K562 (cell line): ENCODE results near the gene CDC6. TPM values are rescaled to one million over a fixed set of nuclear protein-coding genes. Genes with fewer than 3 reads are reported as not detected.

Experiments used
- ATAC-seq: fragments of 200-7000 bp; cut with Tn5 transposase; 3 replicates; pipeline ENCODE4 v1.9.1; 2020; ENCODE audit warnings: moderate library complexity
- BruUV-seq: library from RNA; stranded (reverse); fragments of 400-500 nt; replicated peaks from 2 replicates; lab custom pipeline; 2021; lab: Mats Ljungman, UMichigan
- CTCF ChIA-PET: fragments of 300-600 bp; formaldehyde crosslinking; extraction: SDS; loops from one replicate; lab custom pipeline; 2021; ENCODE audit warnings: low intra/inter-chr PET ratio; lab: Yijun Ruan, JAX
- POLR2A ChIA-PET: fragments of 300-600, 350-650 bp; sonication (Branson Sonifier 250); formaldehyde crosslinking; extraction: SDS; loops from one replicate; lab custom pipeline; 2021; ENCODE audit warnings: antibody characterized with exemption, inconsistent platforms; lab: Yijun Ruan, JAX
- DNase-seq, 4 experiments: peaks; one replicate each; pipeline versions ENCODE4 v3.0.0 to v3.0.0-alpha.2; 2011 to 2018; ENCODE audit warnings: low spot score in 3 of 4, mixed read lengths in 3 of 4; ENCODE audit errors: extremely low read depth in 1 of 4
- FAIRE-seq: peaks from 2 replicates; lab custom pipeline; 2011; peaks lifted over from hg19 to GRCh38; lab: Jason Lieb, UNC
- H2AFZ ChIP-seq: 2 replicates; pipeline ENCODE4 v1.6.0; 2011; ENCODE audit warnings: low read depth, low read length, control low read depth, inconsistent platforms
- H3K27ac ChIP-seq: fragments of 200-600 bp; 3 replicates; pipeline ENCODE4 v1.8.0; 2011; ENCODE audit warnings: low read depth, mild to moderate bottlenecking, control low read depth, inconsistent platforms, low read length, moderate library complexity, mixed read lengths; ENCODE audit errors: extremely low read depth
- H3K27me3 ChIP-seq, 2 experiments: fragments of 300-600 bp in 1 of 2; 2 replicates in 1 of 2; 3 replicates in 1 of 2; pipeline versions ENCODE4 v1.6.0 to v1.8.0; 2011; ENCODE audit warnings: inconsistent platforms in 2 of 2, low read length in 2 of 2, mild to moderate bottlenecking in 1 of 2, mixed read lengths in 1 of 2, moderate library complexity in 1 of 2; ENCODE audit not compliant: control insufficient read depth in 2 of 2, insufficient read depth in 2 of 2
- H3K36me3 ChIP-seq: fragments of 300-600 bp; 3 replicates; pipeline ENCODE4 v1.8.0; 2011; ENCODE audit warnings: mild to moderate bottlenecking, low read length, inconsistent platforms; ENCODE audit not compliant: control insufficient read depth, insufficient read depth
- H3K4me1 ChIP-seq, 2 experiments: fragments of 200-600 bp in 1 of 2; replicated peaks in 1 of 2; 2 replicates in 1 of 2; 3 replicates in 1 of 2; pipeline versions ENCODE4 v1.5.1 to v1.8.0; 2011; ENCODE audit warnings: inconsistent platforms in 2 of 2, low read length in 2 of 2, mild to moderate bottlenecking in 1 of 2, mixed read lengths in 1 of 2, moderate library complexity in 1 of 2; ENCODE audit not compliant: control insufficient read depth in 2 of 2, insufficient read depth in 2 of 2
- H3K4me2 ChIP-seq: 2 replicates; pipeline ENCODE4 v1.6.1; 2011; ENCODE audit warnings: low read length, control low read depth, inconsistent platforms, mixed read lengths; ENCODE audit not compliant: insufficient read depth
- H3K4me3 ChIP-seq: fragments of 200-600 bp; sonication (generic), shearing (Covaris generic); 2 replicates; pipeline ENCODE4 v1.5.1; 2016; ENCODE audit warnings: control low read depth, inconsistent platforms
- H3K79me2 ChIP-seq: fragments of 200-600 bp; 3 replicates; pipeline ENCODE4 v1.8.0; 2011; ENCODE audit warnings: low read length, inconsistent platforms; ENCODE audit not compliant: control insufficient read depth, insufficient read depth
- H3K9ac ChIP-seq, 2 experiments: 2 replicates each; pipeline versions ENCODE4 v1.6.0 to v1.6.1; 2011; ENCODE audit warnings: low read depth in 2 of 2, low read length in 2 of 2, control low read depth in 1 of 2, inconsistent platforms in 1 of 2, mild to moderate bottlenecking in 1 of 2, mixed read lengths in 1 of 2; ENCODE audit not compliant: insufficient read depth in 1 of 2
- H3K9me1 ChIP-seq: one replicate; pipeline ENCODE4 v1.6.0; 2011; ENCODE audit warnings: inconsistent platforms, mild to moderate bottlenecking, low read length, moderate library complexity; ENCODE audit not compliant: control insufficient read depth, insufficient read depth
- H3K9me3 ChIP-seq: replicated peaks from 2 replicates; pipeline ENCODE4 v1.5.1; 2011; ENCODE audit warnings: low read depth, low read length, inconsistent platforms; ENCODE audit not compliant: control insufficient read depth, insufficient read depth
- H4K20me1 ChIP-seq: replicated peaks from 2 replicates; pipeline ENCODE4 v1.6.1; 2011; ENCODE audit warnings: low read length, inconsistent platforms, mixed read lengths; ENCODE audit not compliant: control insufficient read depth, insufficient read depth
- BRD4 ChIP-seq: fragments of 200-600 bp; sonication (generic); IDR thresholded peaks from 2 replicates; pipeline ENCODE4 v1.6.1; 2017; ENCODE audit warnings: inconsistent platforms
- CBX2 ChIP-seq: fragments of 200-600 bp; sonication (generic); IDR thresholded peaks from one replicate; pipeline ENCODE4 v1.6.1; 2012; ENCODE audit warnings: mild to moderate bottlenecking, low read length, inconsistent platforms; ENCODE audit not compliant: insufficient read depth, poor library complexity, severe bottlenecking
- DEAF1 ChIP-seq: fragments of 450-650 bp; formaldehyde crosslinking; IDR thresholded peaks from 2 replicates; pipeline ENCODE4 v1.4.0; 2020; ENCODE audit warnings: mild to moderate bottlenecking, moderate library complexity
- KDM2B ChIP-seq: fragments of 250-450 bp; sonication (Bioruptor Pico); IDR thresholded peaks from 2 replicates; pipeline ENCODE4 v1.8.0; 2021; ENCODE audit warnings: mild to moderate bottlenecking, moderate library complexity
- MYNN ChIP-seq, 2 experiments: sonication (generic); formaldehyde crosslinking in 1 of 2; IDR thresholded peaks; 2 replicates each; pipeline versions ENCODE4 v1.5.0 to v1.6.1; 2016 to 2020; ENCODE audit warnings: antibody characterized with exemption in 1 of 2, missing genetic modification reagents in 1 of 2
- NFYB ChIP-seq: IDR thresholded peaks from 2 replicates; pipeline ENCODE4 v1.6.1; 2011; ENCODE audit warnings: mild to moderate bottlenecking, moderate library complexity; ENCODE audit not compliant: insufficient read length; ENCODE audit errors: extremely low read depth
- PHB2 ChIP-seq: fragments of 450-650 bp; IDR thresholded peaks from 2 replicates; pipeline ENCODE4 v1.6.1; 2017; ENCODE audit warnings: low read depth
- RHOXF2B ChIP-seq: fragments of 250-450 bp; sonication (Bioruptor Pico); conservative IDR thresholded peaks from 2 replicates; pipeline ENCODE4 v1.5.1; 2021
- SNRNP70 ChIP-seq: fragments of 200-400 bp; formaldehyde crosslinking; optimal IDR thresholded peaks from 2 replicates; pipeline ENCODE3; 2017; ENCODE audit warnings: low read depth, low read length
- TAF1 ChIP-seq: IDR thresholded peaks from 2 replicates; pipeline ENCODE4 v1.6.1; 2011; ENCODE audit warnings: mild to moderate bottlenecking, low read length, moderate library complexity; ENCODE audit not compliant: insufficient read depth, control insufficient read depth, severe bottlenecking; ENCODE audit errors: extremely low read depth
- TBL1XR1 ChIP-seq, 2 experiments: IDR thresholded peaks; 2 replicates each; pipeline ENCODE4 v1.6.1; 2012; ENCODE audit warnings: improper control_type of control experiment in 2 of 2, low read length in 2 of 2, mild to moderate bottlenecking in 1 of 2
- ZFP1 ChIP-seq: fragments of 450-650 bp; formaldehyde crosslinking; IDR thresholded peaks from 2 replicates; pipeline ENCODE4 v1.4.0; 2020; ENCODE audit warnings: mild to moderate bottlenecking, mixed read lengths
- ZNF778 ChIP-seq: fragments of 450-650 bp; formaldehyde crosslinking; IDR thresholded peaks from 2 replicates; pipeline ENCODE4 v1.4.0; 2020; ENCODE audit warnings: mild to moderate bottlenecking, moderate library complexity
- WGBS: fragments of 100-300 bp; shearing (Covaris generic); methylation state at CpG from one replicate; pipeline ENCODE4 v1.1.6; 2016; ENCODE audit warnings: low coverage, mixed read lengths; ENCODE audit not compliant: insufficient coverage; ENCODE audit errors: missing lambda C conversion rate; 5-methylcytosine and 5-hydroxymethylcytosine counted together
- in situ Hi-C: fragments of 300-500 bp; cut with MboI; formaldehyde crosslinking; loops from 4 replicates; pipeline ENCODE4 v1.15.0; 2018; ENCODE audit warnings: inconsistent platforms, mixed read lengths
- intact Hi-C: fragments of 100-400 bp; cut with micrococcal nuclease; formaldehyde crosslinking; loops from 2 replicates; pipeline ENCODE4 v1.14.2; 2022
- polyA plus RNA-seq, 8 experiments: library from polyadenylated mRNA; depleted of rRNA in 4 of 8; stranded (reverse) in 5 of 8; unstranded in 3 of 8; fragments of >200 nt; fragmentation: Nextera tagmentation in 2 of 8; fragmentation: Illumina TruSeq in 1 of 8; extraction: Ambion mirVana in 2 of 8; extraction: Trizol in 1 of 8; gene quantifications; 2 replicates each; pipeline versions ENCODE4 v1.2.1 to v1.2.3, GENCODE V29; 2011 to 2014; ENCODE audit warnings: inconsistent platforms in 1 of 8, missing spikeins in 1 of 8
- total RNA-seq, 7 experiments: library from RNA; depleted of rRNA in 6 of 7; stranded (reverse); fragments of >200 nt in 6 of 7; fragmentation: Illumina TruSeq in 2 of 7; extraction: Trizol in 2 of 7; gene quantifications; 2 replicates each; pipeline versions ENCODE4 v1.2.1 to v1.2.3, GENCODE V29; 2011 to 2021; ENCODE audit warnings: low replicate concordance in 1 of 7
- TF ChIP-seq, protein P1 (sequence below): fragments of 450-650 bp; formaldehyde crosslinking; IDR thresholded peaks from 2 replicates; pipeline ENCODE4 v1.4.0; 2020; ENCODE audit warnings: mild to moderate bottlenecking, moderate library complexity
- TF ChIP-seq, protein P2 (sequence below): sonication (generic); formaldehyde crosslinking; IDR thresholded peaks from 2 replicates; pipeline ENCODE4 v1.8.1; 2022; ENCODE audit warnings: missing genetic modification reagents
- TF ChIP-seq, protein P3 (sequence below): sonication (generic); formaldehyde crosslinking; IDR thresholded peaks from 2 replicates; pipeline ENCODE4 v1.8.1; 2023; ENCODE audit warnings: mild to moderate bottlenecking, missing genetic modification reagents

The CDC6 gene
- total and polyA plus RNA-seq, 9 of the 15 experiments (the other 6 are each of a cell fraction or from before 2014, with no cell fraction given), result 29.6 to 141 (median 106) TPM

DNA sequence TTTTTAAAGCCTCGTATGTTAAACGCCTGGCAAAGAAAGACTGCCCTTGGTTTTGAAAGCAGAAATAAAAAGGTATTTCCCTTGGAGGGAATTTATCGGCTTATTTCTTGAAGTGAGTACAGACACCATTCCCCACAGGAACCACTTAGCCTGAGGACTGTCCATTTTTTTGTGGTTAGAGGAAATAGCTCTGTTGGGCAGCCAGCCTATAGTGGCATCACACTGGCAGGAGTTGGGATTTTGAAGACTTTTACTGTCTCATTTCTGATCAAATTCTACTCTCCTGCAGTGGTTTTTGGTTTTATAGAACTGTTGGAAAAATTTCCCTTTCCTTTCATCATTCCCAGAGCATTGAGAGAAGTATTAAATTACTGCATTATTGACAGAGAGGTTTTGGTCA, 34.1 kb upstream of the CDC6 start:
- Histone ChIP-seq H3K4me1 (peaks cover 4 to 7% of the 10 kb centered on the region in 2 experiments; a peak in 2 of 5 replicates), H4K20me1 (no peaks in the 10 kb centered on the region), H3K27ac (no peak overlapping the region), H3K27me3 (no peaks in the 10 kb centered on the region), H3K9me1 (no peaks in the 10 kb centered on the region), H3K79me2 (peaks cover 26% of the 10 kb centered on the region), H3K4me2 (no peak overlapping the region), H2AFZ (no peak overlapping the region), H3K36me3 (peaks cover 19% of the 10 kb centered on the region; the same call in 2 of the 3 replicates), H3K4me3 (no peak overlapping the region), H3K9ac (no peak overlapping the region), H3K9me3 (no peaks in the 10 kb centered on the region)
- ATAC-seq (no peak), DNase-seq (no peak), FAIRE-seq (no peak)
- CTCF ChIA-PET, result no interaction called here
- WGBS, result 90% methylated on average over 3 of the region's 3 CpGs
- in situ Hi-C loops (no loop called here), intact Hi-C loops (no loop called here)
- no TSS peak for BruUV-seq
- POLR2A ChIA-PET, result interaction anchor here (0.8 to 1.5 kb wide), 3 partner anchors 28 to 113 kb away, joined by 3 to 4 read pairs (median 4); partner anchors contain the start of gene CASC3
- no peak for TF ChIP-seq TBL1XR1 (IDR thresholded peaks at IDR 0.05; ENCODE audit: low read length in 2 of 2)
- TF ChIP-seq CBX2, result no peak
- no peak for TF ChIP-seq ZNF778 (CRISPR knock-in tag)
- TF ChIP-seq SNRNP70, result no peak
- no peak for TF ChIP-seq RHOXF2B
- TF ChIP-seq NFYB, result no peak
- no peak for TF ChIP-seq ZFP1 (CRISPR knock-in tag)
- no peak for TF ChIP-seq DEAF1
- TF ChIP-seq, protein P1, sequence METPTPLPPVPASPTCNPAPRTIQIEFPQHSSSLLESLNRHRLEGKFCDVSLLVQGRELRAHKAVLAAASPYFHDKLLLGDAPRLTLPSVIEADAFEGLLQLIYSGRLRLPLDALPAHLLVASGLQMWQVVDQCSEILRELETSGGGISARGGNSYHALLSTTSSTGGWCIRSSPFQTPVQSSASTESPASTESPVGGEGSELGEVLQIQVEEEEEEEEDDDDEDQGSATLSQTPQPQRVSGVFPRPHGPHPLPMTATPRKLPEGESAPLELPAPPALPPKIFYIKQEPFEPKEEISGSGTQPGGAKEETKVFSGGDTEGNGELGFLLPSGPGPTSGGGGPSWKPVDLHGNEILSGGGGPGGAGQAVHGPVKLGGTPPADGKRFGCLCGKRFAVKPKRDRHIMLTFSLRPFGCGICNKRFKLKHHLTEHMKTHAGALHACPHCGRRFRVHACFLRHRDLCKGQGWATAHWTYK (CRISPR knock-in tag), result no peak
- TF ChIP-seq, protein P2, sequence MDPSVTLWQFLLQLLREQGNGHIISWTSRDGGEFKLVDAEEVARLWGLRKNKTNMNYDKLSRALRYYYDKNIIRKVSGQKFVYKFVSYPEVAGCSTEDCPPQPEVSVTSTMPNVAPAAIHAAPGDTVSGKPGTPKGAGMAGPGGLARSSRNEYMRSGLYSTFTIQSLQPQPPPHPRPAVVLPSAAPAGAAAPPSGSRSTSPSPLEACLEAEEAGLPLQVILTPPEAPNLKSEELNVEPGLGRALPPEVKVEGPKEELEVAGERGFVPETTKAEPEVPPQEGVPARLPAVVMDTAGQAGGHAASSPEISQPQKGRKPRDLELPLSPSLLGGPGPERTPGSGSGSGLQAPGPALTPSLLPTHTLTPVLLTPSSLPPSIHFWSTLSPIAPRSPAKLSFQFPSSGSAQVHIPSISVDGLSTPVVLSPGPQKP, result no peak
- TF ChIP-seq MYNN (IDR thresholded peaks at IDR 0.05), result no peak
- no peak for TF ChIP-seq MYNN (CRISPR knock-in tag; IDR thresholded peaks at IDR 0.05)
- TF ChIP-seq BRD4, result no peak
- TF ChIP-seq KDM2B (CRISPR knock-in tag), result no peak
- TF ChIP-seq PHB2, result no peak
- TF ChIP-seq TAF1, result no peak
- TF ChIP-seq, protein P3, sequence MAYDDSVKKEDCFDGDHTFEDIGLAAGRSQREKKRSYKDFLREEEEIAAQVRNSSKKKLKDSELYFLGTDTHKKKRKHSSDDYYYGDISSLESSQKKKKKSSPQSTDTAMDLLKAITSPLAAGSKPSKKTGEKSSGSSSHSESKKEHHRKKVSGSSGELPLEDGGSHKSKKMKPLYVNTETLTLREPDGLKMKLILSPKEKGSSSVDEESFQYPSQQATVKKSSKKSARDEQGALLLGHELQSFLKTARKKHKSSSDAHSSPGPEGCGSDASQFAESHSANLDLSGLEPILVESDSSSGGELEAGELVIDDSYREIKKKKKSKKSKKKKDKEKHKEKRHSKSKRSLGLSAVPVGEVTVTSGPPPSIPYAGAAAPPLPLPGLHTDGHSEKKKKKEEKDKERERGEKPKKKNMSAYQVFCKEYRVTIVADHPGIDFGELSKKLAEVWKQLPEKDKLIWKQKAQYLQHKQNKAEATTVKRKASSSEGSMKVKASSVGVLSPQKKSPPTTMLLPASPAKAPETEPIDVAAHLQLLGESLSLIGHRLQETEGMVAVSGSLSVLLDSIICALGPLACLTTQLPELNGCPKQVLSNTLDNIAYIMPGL (CRISPR knock-in tag), result no peak
